GM21447 (cell line): ENCODE data around the gene ATG4B.
"Not testable (repeated sequence)": the region's sequence is repeated elsewhere in the genome, so short reads cannot be mapped to it uniquely, and the experiment has no call there.

Experiments
- ATAC-seq: cut with Tn5 transposase; IDR thresholded peaks from one replicate; pipeline ENCODE4 v1.9.1; 2021; ENCODE audit not compliant: unreplicated experiment

ATG4B gene

DNA sequence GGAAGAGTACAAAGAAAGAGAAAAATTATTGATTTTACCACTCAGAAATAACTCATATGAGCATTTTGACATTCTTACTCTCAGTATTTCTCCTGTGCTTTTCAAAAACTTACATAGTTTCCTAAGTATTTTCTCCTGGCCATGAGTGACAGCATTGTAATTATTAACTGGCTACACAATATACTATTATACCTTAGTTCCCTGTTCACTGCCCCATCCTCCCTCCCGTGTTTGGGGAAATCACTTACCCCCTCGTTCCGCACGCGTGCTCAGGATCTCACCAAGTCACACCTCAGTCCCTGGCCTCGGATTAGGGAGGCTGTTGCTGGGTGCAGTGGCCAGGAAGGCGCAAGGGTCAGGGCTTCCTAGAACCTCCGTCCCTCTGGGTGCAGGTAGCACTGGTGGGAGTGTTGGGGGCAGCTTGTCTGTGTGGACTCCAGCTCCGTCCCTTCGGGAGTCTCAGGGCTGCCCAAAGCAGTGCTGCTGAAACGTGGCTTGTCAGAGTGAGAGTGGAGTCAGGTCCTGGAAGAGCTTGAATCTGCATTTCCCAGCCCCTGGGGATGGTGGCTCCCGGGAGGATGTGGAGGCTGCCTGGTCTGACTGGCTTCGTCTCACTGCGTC lies 23.2 kb downstream of the ATG4B start:
- ATAC-seq, result no peak

DNA sequence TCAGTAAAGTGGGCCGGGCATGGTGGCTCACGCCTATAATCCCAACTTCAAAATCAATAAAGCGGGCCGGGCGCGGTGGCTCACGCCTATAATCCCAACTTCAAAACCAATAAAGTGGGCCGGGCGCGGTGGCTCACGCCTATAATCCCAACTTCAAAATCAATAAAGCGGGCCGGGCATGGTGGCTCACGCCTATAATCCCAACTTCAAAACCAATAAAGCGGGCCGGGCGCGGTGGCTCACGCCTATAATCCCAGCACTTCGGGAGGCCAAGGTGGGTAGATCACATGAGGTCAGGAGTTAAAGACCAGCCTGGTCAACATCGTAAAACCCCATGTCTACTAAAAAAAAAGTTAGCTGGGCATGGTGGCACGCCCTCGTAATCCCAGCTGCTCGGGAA lies 25.2 kb downstream of the ATG4B start:
- not testable (repeated sequence) for ATAC-seq

DNA sequence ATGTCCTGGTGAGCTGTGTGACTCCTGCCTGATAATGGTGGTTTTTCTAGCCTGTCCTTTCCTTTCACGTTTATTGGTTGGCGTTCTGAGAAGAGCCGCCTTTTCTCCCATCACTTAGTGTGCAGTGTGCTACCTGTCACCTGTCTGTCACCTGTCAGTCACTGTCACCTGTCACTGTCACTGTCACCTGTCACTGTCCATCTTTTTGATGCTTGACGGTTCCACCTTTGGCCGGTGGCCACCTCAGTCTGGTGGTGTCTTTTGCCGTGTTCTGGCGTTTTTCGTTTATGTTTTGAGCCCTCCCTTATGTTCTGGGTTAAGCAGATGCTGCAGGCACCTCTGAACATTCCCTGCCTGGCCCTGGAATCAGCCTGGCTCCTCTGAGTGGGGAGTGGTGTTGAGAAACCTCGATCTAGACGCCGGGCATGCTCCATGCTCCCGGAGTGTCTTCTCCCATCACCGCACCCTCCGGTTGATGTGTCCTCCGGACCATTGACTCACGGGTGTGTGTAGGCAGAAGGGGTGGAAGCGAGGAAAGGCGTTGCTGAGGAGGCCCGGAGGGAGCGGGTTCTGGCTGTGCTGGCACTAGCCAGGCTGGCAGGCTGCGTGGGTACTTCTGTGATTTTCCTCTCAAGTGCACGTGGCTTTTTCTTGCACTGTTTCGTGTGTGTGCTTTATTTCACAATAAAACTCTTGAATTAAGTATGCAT lies 28.4 kb downstream of the ATG4B start:
- ATAC-seq, result no peak

DNA sequence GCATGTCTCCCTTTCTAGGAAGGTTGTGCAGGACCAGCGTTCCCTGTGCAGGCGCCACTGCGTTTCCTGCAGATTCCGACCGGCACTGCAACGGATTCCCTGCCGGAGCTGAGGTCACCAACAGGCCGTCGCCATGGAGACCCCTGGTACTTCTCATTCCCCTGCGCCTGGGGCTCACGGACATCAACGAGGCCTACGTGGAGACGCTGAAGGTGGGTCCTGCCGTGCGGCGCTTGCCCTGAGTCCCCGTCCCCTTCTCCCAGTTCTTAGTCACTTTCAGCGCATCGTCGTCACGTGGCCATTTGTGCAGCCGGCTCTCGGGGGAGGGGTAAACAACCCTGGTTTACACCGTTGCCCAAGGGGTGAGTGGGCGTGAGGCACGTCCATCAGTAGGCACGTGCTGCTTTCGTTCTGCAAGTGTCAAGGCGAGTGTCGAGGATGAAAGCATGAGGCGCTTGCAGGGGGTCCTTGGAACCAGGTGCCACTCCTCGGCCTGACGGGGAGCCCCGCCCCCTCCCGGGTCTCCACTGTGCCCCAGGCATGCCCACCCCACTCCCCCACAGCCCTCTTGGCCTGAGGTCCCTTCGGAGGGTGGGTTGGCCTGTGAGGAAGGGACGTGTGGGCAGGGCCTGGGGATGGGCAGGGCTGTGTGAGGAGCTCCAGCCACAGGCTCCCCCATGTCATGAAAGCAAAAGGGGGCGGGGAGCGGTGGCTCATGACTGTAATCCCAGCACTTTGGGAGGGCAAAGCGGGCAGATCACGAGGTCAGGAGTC lies 29.3 kb downstream of the ATG4B start:
- ATAC-seq, result no peak

DNA sequence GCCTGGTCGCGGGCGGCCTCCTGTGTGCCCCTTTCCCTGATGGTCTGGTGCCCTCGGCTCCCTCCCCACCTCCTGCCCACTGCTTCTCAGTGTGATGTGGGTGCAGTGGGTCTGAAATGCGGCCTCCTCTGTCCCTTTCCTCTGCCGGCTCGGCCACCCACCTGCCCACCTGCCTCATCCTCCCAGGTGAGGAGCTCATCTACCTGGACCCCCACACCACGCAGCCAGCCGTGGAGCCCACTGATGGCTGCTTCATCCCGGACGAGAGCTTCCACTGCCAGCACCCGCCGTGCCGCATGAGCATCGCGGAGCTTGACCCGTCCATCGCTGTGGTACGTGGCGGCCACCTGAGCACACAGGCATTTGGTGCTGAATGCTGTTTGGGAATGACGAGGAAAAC lies 30.9 kb downstream of the ATG4B start:
- no peak for ATAC-seq

DNA sequence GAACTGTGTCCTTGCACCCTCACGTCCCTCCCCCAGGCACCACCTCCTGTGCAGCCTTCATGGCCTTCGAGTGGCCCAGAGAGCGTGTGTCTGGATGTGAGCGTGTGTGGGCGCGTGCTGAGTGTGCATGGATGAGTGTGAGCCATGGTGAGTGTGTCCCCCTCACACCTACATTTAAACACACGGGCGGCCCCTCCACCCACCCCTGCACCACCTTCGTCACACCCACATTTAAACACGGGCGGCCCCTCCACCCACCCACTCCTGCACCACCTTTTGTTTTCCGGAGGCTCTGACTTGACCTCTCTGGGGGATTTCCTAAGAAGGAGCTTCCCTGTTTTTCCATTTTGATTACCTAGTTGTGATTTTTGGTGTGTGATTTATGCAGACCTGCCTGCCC lies 31.3 kb downstream of the ATG4B start:
- no peak for ATAC-seq

DNA sequence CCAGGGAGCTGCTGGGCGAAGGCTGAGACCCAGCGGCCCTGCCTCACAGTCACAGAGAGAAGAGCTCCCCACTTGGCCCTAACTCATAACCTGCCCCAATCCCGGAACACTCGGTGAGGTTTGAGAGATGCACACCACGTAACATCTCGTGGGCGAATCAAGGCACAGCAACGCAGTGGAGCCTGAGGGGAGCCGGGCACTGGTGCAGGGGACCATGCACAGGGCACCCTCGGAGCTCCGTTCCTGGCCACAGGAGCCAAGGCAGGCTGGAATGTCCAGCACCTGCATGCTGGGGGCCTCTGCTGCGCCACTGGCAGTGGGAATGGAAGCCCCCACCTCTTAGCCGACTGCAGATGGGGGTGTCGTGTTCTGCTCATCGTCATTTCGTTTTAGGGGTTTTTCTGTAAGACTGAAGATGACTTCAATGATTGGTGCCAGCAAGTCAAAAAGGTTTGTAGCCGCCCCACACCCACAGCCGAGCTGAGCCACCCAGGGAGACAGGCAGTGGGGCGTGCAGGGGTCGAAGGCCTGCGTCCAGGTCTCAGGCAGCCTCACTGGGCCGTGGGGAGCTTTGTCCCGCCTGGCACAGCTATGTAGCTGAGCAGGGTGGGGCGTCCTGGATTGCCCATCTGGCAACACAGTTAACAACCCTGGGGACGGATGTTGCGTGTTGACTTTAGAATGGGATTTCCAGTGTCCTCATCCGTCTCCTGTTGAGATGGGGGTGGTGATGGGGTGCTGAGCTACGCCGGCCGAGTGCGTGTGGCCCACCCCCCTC lies 33.0 kb downstream of the ATG4B start:
- no peak for ATAC-seq

DNA sequence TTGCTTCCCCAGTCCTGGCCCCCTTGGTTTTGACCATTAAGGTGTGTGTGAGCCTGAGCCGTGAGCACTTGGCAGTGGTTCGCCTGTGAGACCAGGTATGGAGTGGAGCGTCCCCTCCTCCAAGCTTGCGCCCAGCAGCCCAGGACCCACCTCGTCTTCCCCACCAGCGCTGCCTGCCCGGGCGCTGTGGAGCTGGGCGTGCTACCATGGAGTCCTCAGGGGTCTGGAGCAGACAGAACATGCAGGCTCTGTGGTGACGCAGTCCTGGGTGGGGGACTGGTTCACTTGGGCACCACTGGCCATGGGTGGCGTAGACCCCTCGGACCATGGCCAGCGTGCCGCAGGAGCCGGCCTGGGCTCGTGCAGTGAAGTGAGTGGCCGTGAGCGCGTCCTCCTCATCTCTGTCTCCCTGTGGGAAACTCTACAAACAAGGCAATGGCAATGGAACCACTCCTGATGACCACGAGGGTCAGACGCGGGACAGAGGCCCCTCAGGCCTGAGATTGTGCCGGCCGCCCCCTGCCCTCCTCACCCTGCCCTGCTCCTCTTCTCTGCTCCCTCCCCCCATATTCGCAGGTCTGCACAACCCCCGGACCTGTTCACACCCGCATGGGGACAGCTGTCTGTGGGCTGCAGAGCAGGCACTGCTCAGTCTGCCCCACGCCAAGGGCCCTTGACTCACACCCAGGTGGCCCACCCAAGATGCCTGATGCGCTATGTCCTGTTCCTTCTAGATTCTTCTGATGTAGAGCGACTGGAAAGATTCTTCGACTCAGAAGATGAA lies 34.2 kb downstream of the ATG4B start:
- no peak for ATAC-seq

DNA sequence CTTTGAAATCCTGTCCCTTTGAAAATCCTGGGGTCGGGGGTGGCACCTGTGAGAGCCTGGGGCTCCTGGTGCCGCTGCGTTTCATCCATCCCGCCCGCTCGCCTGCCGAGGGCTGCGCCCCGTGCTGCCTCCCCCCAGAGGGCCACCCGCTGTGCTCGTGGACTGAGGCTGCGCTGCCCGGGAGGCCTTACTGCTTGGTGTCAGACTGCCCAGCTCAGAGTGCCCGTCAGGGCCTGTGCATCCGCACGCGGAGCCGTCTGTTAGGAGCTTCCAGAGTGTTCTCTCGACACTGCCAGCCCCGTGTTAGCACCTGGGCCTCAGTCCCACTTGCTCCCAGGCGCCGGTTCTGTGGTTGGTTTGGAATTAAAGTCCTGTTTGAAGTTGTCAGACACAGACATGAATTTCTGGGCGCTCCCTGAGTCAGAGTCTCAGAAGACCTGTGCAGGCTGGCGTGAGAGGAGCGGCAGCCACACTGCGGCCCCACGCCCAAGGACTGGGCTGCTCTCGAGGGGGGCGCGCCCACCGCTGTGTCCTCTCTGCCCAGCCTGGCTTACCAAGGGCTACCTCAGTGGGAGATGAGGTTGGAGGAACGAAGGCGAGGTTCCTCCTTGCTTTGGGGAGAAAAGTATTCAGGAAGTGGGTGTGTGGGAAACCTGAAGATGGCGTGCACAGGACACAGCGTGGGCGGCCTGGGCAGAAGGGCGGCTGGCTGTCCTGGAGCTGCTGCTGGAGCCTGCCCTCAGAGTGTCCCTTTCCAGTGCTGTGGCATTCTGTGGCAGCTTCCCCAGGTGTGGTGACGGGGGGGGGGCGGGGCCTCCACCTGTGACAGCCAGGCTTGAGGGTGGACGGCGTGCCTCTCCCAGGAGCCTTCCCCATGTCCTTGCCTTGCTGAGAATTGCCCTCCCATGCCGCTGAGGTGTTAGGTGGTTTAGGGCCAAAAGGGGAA lies 35.0 kb downstream of the ATG4B start:
- no peak for ATAC-seq

DNA sequence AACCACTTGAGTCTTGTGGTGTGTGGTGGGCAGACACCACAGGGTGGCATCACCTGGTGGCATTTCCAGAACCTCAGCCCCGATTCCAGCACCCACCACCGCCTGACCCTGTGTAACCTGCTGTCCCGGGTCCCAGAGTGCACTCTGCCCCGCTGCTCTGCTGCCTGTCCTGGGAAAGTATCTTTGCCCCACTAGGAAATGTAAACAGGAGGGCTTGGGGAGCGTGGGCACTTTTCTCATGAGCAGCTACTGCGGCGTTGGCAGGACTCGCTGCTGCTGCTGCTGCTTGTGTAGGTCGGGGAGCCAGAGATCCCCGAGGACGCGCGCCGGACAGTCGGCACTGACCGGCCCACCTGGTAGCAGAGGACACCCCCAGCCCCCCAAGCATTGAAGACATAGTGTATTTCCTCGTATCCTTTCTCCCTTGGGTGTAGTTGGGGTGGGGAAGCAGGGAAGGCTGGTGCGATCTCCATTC lies 35.7 kb downstream of the ATG4B start:
- ATAC-seq, result no peak

DNA sequence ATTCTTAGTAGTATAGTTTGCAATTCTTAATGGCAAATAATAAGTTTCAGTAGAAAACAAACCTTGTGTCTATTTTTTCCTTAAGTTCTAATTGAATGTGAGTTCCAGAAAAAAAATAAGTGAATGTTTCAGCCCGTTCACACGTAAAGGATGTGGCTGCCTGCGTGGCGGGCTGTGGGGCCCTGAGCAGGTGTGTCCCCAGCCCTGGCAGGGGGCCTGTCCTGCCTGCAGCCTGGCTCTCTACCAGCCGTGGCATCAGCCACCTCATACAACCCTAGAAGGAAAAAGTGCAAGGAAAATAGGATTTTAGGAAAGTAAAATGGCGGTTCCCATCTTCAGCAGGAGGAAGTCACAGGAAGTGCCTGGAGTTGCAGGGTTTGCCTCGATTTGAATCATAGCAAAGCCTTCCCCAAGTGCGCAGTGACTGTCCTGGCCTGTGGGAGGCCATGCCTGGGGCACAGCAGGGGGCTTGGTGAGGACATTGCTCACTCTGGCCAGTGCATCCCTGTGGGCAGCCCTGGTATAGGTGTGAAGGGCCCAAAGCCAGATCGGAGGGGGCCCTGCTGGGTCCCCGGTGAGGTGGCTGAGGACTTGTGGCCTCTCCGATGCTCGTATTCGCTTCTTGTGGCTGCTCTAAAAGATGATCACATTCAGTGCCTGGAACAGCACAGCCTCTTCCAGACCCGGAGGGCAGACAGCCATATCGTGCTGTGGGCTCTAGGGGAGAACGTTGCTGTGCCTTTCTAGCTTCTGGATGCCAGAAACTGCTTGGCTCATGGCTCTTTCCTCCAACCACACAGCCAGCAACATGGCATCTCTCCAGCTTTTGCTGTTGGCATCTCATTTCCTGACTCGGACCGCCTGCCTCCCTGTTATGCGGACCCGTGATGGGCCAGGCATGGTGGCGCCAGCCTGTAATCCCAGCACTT lies 36.6 kb downstream of the ATG4B start:
- no peak for ATAC-seq

DNA sequence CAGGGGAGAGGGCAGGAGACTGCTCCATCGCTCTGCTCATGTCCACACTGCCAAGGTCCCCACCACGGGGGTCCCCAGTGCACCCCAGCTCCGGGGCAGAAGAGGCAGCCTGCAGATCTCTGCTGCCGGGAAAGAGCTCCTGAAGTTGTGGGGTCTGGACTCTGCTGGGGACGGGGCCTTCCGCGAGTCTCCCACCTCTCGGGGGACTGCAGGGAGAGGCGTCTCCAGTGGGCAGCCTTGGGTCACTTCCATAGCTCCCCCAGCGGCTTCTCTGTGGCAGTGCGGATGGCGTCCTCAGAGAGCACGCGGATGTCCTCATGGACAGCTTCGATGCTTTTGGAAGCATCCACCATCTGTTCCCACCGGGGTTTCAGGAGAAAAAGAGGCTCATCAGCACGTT lies 38.4 kb downstream of the ATG4B start:
- no peak for ATAC-seq

DNA sequence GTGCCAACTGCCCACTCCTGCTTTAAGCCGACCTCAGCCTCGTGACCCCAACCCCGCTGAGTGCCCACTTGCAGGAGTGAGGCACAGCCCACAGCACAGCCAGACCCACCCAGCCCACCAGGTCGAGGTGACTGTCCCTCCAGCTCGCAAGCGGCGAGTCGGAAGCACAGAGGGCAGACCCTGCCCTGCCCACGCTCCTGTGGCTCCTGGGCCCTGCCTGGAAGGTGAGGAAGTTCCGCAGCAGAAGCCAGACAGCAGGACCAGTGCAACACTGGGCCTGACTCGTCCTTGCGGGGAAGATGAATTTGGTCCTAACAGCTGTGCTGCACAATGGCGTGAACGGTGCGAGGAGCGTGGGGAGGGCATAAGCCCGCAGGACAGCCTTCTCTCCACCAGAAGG lies 39.2 kb downstream of the ATG4B start:
- ATAC-seq, result no peak

DNA sequence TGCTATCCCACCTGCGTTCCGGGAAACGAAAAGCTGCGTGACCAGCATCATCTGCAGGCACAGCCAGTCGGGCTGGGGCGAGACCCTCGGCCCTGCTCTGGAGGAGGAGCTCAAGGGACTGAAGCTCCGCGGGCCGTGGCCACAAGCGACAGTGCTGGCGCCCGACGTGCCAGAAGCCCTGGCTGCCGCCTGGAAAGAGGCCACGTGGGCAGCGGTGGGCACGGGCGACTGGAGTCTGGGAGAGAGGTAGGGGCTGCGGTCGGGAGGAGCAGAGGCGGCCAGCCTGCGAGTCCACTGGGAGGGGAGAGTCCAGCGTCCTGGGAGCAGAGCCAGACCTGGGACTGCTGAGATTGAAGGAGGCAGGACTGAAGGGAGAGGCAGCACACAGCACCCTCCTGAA lies 39.9 kb downstream of the ATG4B start:
- ATAC-seq, result no peak

DNA sequence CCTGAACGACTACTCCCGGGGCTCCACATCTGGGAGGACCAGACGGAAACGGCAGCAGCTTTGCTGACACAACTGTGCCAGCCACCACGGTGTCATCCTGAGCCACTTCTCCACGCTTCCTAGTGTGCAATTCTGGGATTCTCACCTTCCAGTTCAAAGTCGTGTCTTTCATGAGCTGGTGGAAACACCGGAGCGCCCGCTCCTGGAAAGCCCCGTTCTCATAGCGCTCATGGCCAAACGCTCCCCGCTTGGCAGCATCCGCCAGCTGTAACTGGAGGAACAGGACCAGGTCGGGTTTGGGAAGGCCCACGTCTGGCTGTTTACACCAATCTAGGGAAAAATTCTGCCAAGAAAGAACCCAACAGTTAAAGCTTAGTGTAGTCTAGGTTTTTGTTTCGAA lies 40.8 kb downstream of the ATG4B start:
- no peak for ATAC-seq

DNA sequence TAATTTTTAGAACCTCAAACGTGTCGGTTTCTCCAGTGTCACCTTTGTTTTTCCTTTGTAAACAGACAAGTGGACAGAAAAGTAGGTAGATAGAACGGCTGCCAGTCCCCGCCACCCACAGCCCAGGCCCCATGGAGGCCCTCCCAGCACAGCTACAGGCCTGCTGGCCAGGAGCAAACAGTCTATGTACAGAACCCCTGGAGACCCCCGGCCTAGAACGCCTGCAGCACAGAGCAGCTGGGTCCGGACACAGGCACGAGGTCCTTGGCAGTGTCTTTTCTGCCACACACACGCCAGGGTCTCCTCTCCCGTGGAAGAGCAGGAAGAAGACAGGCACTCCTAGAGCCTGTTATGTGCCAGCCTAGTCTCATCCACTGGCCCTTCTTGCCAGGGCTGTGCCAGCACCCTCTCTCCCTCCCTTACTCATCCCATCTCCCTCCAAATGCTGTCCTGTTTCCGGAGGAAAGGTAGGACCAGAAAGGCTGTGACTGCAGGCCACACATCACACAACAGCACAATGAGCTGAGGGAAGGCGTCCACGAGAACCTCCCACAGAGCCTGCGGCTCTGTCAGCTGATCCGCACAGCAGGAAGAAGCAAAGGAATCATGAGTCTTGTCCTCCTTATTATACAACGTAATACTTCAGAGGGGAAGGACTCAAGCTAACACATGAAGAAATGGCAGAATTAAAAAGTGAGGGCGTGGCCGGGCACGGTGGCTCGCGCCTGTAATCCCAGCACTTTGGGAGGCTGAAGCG lies 41.5 kb downstream of the ATG4B start:
- no peak for ATAC-seq

DNA sequence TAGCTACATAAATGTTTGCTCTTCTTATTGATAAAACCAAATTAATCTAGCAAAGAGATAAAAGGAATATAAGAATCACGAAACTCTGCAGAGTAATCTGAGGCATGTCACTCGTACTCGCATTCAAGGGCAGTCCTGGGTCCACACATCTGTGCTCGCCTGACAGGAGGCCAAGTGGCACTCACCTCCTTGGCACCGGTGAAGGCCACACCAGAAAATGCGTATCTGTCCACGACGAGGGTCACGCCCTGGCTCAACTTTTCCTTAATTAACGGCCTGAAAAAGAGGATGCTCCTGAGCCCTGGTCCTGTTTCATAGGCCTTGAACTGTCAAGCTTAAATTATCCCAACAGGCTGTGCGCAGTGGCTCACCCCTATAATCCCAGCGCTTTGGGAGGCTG lies 42.6 kb downstream of the ATG4B start:
- ATAC-seq, result no peak
